OCI-LY1 (cell line): ENCODE results near the gene GOLIM4.

ENCODE experiments used
- H2AFZ ChIP-seq: fragments of 200-600 bp; sonication (generic), shearing (Covaris generic); 2 replicates; pipeline ENCODE4 v1.6.0; 2014; ENCODE audit warnings: antibody characterized with exemption, mild to moderate bottlenecking, low read length
- H3F3A ChIP-seq: fragments of 200-600 bp; sonication (generic), shearing (Covaris generic); 2 replicates; pipeline ENCODE4 v1.6.0; 2014; ENCODE audit warnings: mild to moderate bottlenecking, antibody characterized with exemption, low read length, moderate library complexity; ENCODE audit not compliant: insufficient read depth
- H3K27ac ChIP-seq: fragments of 200-600 bp; sonication (generic); 2 replicates; pipeline ENCODE4 v1.5.1; 2014; ENCODE audit warnings: low read length, mixed run types, mild to moderate bottlenecking, low read depth; ENCODE audit not compliant: poor library complexity, severe bottlenecking
- H3K27me3 ChIP-seq: fragments of 200-600 bp; sonication (generic); 2 replicates; pipeline ENCODE4 v1.6.0; 2014; ENCODE audit warnings: antibody characterized with exemption, mild to moderate bottlenecking, low read length, moderate library complexity; ENCODE audit not compliant: insufficient read depth
- H3K36me3 ChIP-seq: fragments of 200-600 bp; sonication (generic); 2 replicates; pipeline ENCODE4 v1.6.1; 2014; ENCODE audit warnings: mild to moderate bottlenecking, antibody characterized with exemption, low read length, moderate library complexity, mixed read lengths; ENCODE audit not compliant: insufficient read depth
- H3K4me1 ChIP-seq: fragments of 200-600 bp; sonication (generic); 2 replicates; pipeline ENCODE4 v1.5.1; 2014; ENCODE audit warnings: mild to moderate bottlenecking, low read length, moderate library complexity; ENCODE audit not compliant: insufficient read depth, severe bottlenecking
- H3K4me2 ChIP-seq: fragments of 200-600 bp; sonication (generic), shearing (Covaris generic); 2 replicates; pipeline ENCODE4 v1.6.1; 2014; ENCODE audit warnings: low read length
- H3K4me3 ChIP-seq: fragments of 200-600 bp; sonication (generic); 2 replicates; pipeline ENCODE4 v1.5.1; 2014; ENCODE audit warnings: low read length, low read depth, mild to moderate bottlenecking, mixed read lengths; ENCODE audit not compliant: poor library complexity, severe bottlenecking
- H3K79me2 ChIP-seq: fragments of 200-600 bp; shearing (Covaris generic); 2 replicates; pipeline ENCODE4 v1.6.1; 2016; ENCODE audit warnings: mixed run types, low read length, mixed read lengths; ENCODE audit not compliant: insufficient read depth
- H3K9ac ChIP-seq: fragments of 200-600 bp; sonication (generic), shearing (Covaris generic); 2 replicates; pipeline ENCODE4 v1.6.1; 2014; ENCODE audit warnings: mild to moderate bottlenecking, low read length, mixed read lengths
- H3K9me2 ChIP-seq: fragments of 200-600 bp; sonication (generic), shearing (Covaris generic); 2 replicates; pipeline ENCODE4 v1.6.1; 2014; ENCODE audit warnings: low read depth, mild to moderate bottlenecking, low read length, mixed read lengths
- H3K9me3 ChIP-seq: fragments of 200-600 bp; shearing (Covaris generic); 2 replicates; pipeline ENCODE4 v1.6.1; 2014; ENCODE audit warnings: low read length, mixed read lengths
- H4K20me1 ChIP-seq: fragments of 200-600 bp; sonication (generic), shearing (Covaris generic); 2 replicates; pipeline ENCODE4 v1.6.0; 2016; ENCODE audit warnings: mild to moderate bottlenecking, low read length; ENCODE audit not compliant: insufficient read depth
- CTCF ChIP-seq: fragments of 200-600 bp; sonication (generic), shearing (Covaris generic); IDR thresholded peaks from 2 replicates; pipeline ENCODE4 v1.5.1; 2017; ENCODE audit warnings: mild to moderate bottlenecking, antibody characterized with exemption, low read length, moderate library complexity, mixed read lengths
- EZH2 ChIP-seq: fragments of 200-600 bp; sonication (generic), shearing (Covaris generic); IDR thresholded peaks from 2 replicates; pipeline ENCODE4 v1.8.0; 2017; ENCODE audit warnings: borderline replicate concordance, mixed run types, mild to moderate bottlenecking, antibody characterized with exemption, low read length, moderate library complexity, mixed read lengths

GOLIM4 gene

GRCh38 chr3:167978071-167978470 is 117.7 kb downstream of the GOLIM4 start:
- Histone ChIP-seq H2AFZ (no peak overlapping the region), H3K9ac (no peak overlapping the region), H3K36me3 (no peaks in the 10 kb centered on the region), H3K27me3 (no peaks in the 10 kb centered on the region), H3K9me3 (no peaks in the 10 kb centered on the region), H3K9me2 (no peaks in the 10 kb centered on the region), H3K4me2 (no peak overlapping the region), H3K4me1 (no peaks in the 10 kb centered on the region), H3K27ac (no peak overlapping the region), H3K79me2 (no peaks in the 10 kb centered on the region), H4K20me1 (no peaks in the 10 kb centered on the region), H3F3A (no peaks in the 10 kb centered on the region), H3K4me3 (no peak overlapping the region)
- TF ChIP-seq CTCF (no peak), EZH2 (no peak)

GRCh38 chr3:167976516-167977361 is 119.0 kb downstream of the GOLIM4 start:
- Histone ChIP-seq H3F3A (no peaks in the 10 kb centered on the region), H3K36me3 (no peaks in the 10 kb centered on the region), H3K4me3 (no peak overlapping the region), H3K4me1 (no peaks in the 10 kb centered on the region), H3K9ac (no peak overlapping the region), H3K27me3 (no peaks in the 10 kb centered on the region), H3K9me3 (no peaks in the 10 kb centered on the region), H3K27ac (no peak overlapping the region), H3K4me2 (no peak overlapping the region), H2AFZ (no peak overlapping the region), H4K20me1 (no peaks in the 10 kb centered on the region), H3K79me2 (no peaks in the 10 kb centered on the region), H3K9me2 (no peaks in the 10 kb centered on the region)
- TF ChIP-seq CTCF, result no peak
- no peak for TF ChIP-seq EZH2

GRCh38 chr3:167973901-167974300 is 121.8 kb downstream of the GOLIM4 start:
- no peak for TF ChIP-seq CTCF
- TF ChIP-seq EZH2, result no peak
- Histone ChIP-seq H3K4me1 (no peaks in the 10 kb centered on the region), H2AFZ (no peak overlapping the region), H3K36me3 (no peaks in the 10 kb centered on the region), H3K4me2 (no peak overlapping the region), H3K79me2 (no peaks in the 10 kb centered on the region), H4K20me1 (no peaks in the 10 kb centered on the region), H3F3A (no peaks in the 10 kb centered on the region), H3K4me3 (no peak overlapping the region), H3K9me2 (no peaks in the 10 kb centered on the region), H3K9ac (no peak overlapping the region), H3K9me3 (no peaks in the 10 kb centered on the region), H3K27me3 (no peaks in the 10 kb centered on the region), H3K27ac (no peak overlapping the region)
